ENCODE data around the gene CAV3. TPM values are rescaled to one million over a fixed set of nuclear protein-coding genes. Genes with fewer than 3 reads are reported as not detected.

Gene CAV3
- total and polyA plus RNA-seq, 2 donors from 2014 or later: not detected

GRCh38 chr3:8739757-8740504 lies 6.3 kb downstream of the CAV3 start:
- Histone ChIP-seq H3K27ac (ENCODE audit: low read depth in 2 of 2, low read length in 2 of 2) (no peak overlapping the region), H3K9me3 (ENCODE audit: control insufficient read depth in 2 of 3, insufficient read depth in 1 of 3, low read length in 3 of 3) (no peaks in the 10 kb centered on the region), H3K36me3 (ENCODE audit: control insufficient read depth in 2 of 3, insufficient read depth in 3 of 3, low read length in 3 of 3) (no peaks in the 10 kb centered on the region), H3K4me3 (ENCODE audit: low read length in 3 of 3) (no peak overlapping the region), H3K9ac (ENCODE audit: low read length in 3 of 3) (no peak overlapping the region), H3K27me3 (ENCODE audit: control insufficient read depth, insufficient read depth, low read length) (no peaks in the 10 kb centered on the region), H3K4me1 (ENCODE audit: control insufficient read depth in 2 of 3, insufficient read depth in 2 of 3, low read depth in 1 of 3, low read length in 3 of 3) (peaks cover 0 to 2% (median 0%) of the 10 kb centered on the region in 3 donors)
- no peak for TF ChIP-seq CTCF (IDR thresholded peaks at IDR 0.05; ENCODE audit: borderline replicate concordance, extremely low read depth, insufficient read depth)
- intact Hi-C loops (cut with DNase I): no loop called here
- peak in 1 of 5 donors; percentile 30 for DNase-seq
- FAIRE-seq: no peak

- Histone ChIP-seq H3K4me1 (ENCODE audit: control insufficient read depth in 2 of 3, insufficient read depth in 2 of 3, low read depth in 1 of 3, low read length in 3 of 3) (peaks cover 0 to 2% (median 0%) of the 10 kb centered on the region in 3 donors), H3K27ac (ENCODE audit: low read depth in 2 of 2, low read length in 2 of 2) (no peak overlapping the region), H3K4me3 (ENCODE audit: low read length in 3 of 3) (no peak overlapping the region), H3K9ac (ENCODE audit: low read length in 3 of 3) (no peak overlapping the region), H3K36me3 (ENCODE audit: control insufficient read depth in 2 of 3, insufficient read depth in 3 of 3, low read length in 3 of 3) (no peaks in the 10 kb centered on the region), H3K9me3 (ENCODE audit: control insufficient read depth in 2 of 3, insufficient read depth in 1 of 3, low read length in 3 of 3) (no peaks in the 10 kb centered on the region), H3K27me3 (ENCODE audit: control insufficient read depth, insufficient read depth, low read length) (no peaks in the 10 kb centered on the region)
- FAIRE-seq (no peak), DNase-seq (peak in 4 of 5 donors; percentile 81 to 90 (median 86))
- intact Hi-C loops (cut with DNase I): no loop called here
- TF ChIP-seq CTCF (IDR thresholded peaks at IDR 0.05; ENCODE audit: borderline replicate concordance, extremely low read depth, insufficient read depth): no peak
These were observed 8.1 kb downstream of the CAV3 start for GRCh38 chr3:8741581-8742261.

GRCh38 chr3:8743021-8743601 lies 9.5 kb downstream of the CAV3 start:
- no peak overlapping the region for H3K27ac ChIP-seq (ENCODE audit: low read depth in 2 of 2, low read length in 2 of 2)
- H3K36me3 ChIP-seq (ENCODE audit: control insufficient read depth in 2 of 3, insufficient read depth in 3 of 3, low read length in 3 of 3): no peaks in the 10 kb centered on the region
- H3K9ac ChIP-seq (ENCODE audit: low read length in 3 of 3): no peak overlapping the region
- H3K9me3 ChIP-seq (ENCODE audit: control insufficient read depth in 2 of 3, insufficient read depth in 1 of 3, low read length in 3 of 3): no peaks in the 10 kb centered on the region
- no peak for TF ChIP-seq CTCF (IDR thresholded peaks at IDR 0.05; ENCODE audit: borderline replicate concordance, extremely low read depth, insufficient read depth)
- DNase-seq (no peak), FAIRE-seq (no peak)
- H3K4me3 ChIP-seq (ENCODE audit: low read length in 3 of 3): no peak overlapping the region
- peaks cover 0 to 2% (median 0%) of the 10 kb centered on the region in 3 donors for H3K4me1 ChIP-seq (ENCODE audit: control insufficient read depth in 2 of 3, insufficient read depth in 2 of 3, low read depth in 1 of 3, low read length in 3 of 3)
- intact Hi-C loops (cut with DNase I): no loop called here
- no peaks in the 10 kb centered on the region for H3K27me3 ChIP-seq (ENCODE audit: control insufficient read depth, insufficient read depth, low read length)

Measured in kidney (tissue), 14 donors.